M059J (cell line): ENCODE results near the gene KAZN. TPM values are rescaled to one million over a fixed set of nuclear protein-coding genes. Genes with fewer than 3 reads are reported as not detected.

Source experiments
- DNase-seq: peaks from one replicate; pipeline ENCODE4 v3.0.0-alpha.2; 2012; ENCODE audit warnings: low read depth
- total RNA-seq: library from RNA; depleted of rRNA; stranded (reverse); fragments of >200 nt; shearing (Covaris generic); gene quantifications from 2 replicates; pipeline ENCODE4 v1.2.3, GENCODE V29; 2014

Gene KAZN
- total RNA-seq, 1 experiment from 2014 or later = 6.4 TPM

DNA sequence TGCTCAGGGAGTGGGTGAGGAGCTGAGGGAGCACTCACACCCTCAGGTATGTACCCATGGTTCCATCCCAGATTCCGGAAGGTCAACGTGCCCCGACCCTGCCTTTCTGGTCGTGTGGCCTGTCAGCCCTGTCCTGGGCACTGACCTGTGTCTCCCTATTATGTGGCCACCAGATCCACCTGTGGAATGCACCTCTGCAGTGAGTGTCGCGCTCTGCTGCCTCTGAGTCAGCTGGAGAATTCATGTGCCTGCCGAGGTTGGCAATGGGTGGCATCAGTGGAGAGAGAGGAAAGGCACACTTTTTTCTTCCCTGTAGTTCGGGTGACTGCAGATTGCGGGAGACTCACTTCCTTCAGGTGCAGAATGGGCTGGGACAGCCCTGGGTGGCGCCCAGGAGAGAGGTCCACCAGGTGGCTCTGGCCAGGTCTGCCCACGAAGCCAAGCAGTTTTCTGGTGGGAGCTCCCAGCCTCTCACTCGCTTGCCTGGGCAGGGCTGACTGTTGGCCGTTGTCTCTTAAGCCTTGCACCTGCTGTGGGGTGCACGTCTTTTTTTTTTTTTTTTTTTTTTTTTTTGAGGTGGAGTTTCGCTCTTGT, 378.9 kb downstream of the KAZN start:
- peak; percentile 63 for DNase-seq

DNA sequence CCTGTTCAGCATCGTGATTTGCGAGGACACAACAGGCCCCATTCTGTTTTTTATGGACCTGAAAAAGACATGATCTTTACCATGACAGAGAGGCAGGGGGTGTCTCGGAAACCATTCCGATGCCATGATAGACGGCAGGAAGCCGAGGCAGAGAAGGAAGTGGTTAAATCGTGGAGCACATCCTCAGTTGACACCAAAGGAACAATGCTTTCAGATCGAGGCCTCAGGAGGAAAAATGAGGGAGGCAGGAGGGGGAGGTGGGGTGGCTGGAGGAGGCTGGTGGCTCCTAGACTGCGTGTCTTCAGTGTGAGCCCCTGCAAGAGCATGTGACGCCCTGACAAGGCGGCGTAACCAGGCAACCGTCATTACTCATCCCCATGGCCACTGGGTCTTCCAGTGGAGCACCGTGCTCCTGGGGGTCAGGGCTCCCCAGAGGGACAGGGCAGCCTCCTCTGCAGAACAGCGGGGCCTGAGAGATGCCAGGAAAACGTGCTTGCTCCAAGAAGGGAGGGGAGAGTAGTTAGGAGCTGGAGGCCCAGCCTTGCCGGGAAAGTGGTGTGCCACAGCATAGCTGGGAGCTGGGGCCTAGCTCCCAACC, 382.2 kb downstream of the KAZN start:
- peak; percentile 77 for DNase-seq

DNA sequence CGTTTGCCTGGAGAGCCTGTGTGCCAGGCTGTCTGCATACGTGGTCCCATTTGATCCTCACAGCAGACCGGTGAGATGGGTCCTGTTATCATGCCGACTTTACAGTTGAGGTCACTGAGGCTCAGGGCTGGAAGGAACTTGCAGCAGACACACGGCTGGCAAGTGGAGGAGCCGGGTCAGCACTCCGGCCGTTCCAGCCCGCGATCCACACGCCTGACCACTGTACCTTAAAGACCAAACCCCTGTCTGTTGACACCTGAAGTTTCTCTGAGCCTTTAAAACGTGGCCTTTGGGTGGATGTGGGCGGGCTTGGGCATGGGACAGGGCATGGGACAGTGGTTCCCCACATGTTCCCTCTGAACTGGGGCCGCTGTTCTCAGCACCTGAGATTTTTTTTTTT, 383.5 kb downstream of the KAZN start:
- no peak for DNase-seq

DNA sequence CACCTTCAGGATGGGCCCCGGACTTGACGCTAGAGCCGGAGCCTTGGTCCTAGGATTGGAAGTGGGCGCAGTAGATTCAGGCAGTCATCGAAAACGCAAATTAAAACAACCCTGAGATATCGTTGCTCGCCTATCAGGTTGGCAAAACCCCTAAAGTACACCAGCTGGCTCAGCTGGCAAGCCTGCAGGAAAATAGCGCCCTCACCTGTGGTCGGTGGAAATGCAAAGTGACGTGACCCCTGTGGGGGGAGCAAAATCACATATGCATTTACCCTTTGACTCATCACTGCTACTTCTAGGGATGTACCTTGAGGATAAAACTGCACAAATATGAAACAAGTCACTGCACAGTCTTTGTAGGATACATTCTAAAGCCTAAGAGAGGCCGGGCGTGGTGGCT, 384.8 kb downstream of the KAZN start:
- no peak for DNase-seq

DNA sequence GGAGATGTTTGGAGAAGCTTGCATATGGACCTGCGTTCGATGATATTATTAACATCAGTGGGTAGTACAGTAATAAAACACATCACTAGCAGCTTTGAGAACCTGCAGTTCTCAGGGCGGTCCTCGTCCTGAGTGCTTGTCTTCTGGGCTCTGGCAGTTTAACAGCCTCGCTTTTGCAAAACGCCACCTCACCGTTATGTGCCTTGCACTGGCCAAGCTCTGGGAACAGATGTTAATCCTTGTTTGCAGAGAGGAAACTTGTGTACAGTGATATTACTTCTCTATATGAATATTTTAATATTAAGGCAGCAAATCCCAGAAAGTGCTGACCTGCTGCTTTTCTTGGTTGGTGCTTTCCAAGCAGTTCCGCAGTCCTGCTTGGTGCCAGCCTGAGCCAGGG, 387.7 kb downstream of the KAZN start:
- DNase-seq = no peak

DNA sequence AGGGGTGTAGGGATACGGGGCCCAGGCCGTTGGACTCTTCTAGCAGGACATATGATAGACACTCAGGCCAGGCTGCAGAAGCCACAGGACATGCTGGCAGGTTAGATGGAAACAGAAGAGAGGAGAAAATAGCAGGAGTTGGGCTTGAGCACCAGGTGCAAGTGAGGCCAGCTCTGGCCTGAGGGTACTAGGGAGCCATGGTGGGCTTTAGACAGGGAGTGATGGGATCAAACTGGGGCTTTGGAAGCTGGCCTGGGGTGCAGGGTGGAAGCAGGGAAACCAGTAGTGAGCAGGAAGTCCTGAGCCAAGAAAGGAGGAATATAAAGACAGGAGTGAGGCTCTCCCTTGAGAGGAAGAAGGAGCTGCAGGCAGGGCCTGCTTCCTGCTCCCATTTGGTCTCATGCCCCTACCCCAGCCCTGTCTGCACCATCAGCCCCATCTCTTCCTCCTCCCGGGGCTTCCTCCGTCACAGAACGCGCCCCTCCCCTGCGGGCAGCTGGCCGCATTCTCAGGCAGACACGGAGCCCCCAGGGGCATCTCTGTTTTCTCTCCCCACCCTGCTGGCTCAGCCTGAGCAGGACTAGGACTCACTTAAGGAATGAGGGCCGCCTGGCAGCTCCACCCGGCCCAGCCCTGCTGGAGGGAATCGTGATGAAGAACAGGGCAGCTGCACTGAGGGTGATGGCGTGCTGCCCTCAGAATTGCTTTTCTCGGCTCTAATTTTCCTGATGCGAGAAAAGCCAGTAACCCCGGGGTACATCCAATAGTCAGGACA, 389.5 kb downstream of the KAZN start:
- DNase-seq = no peak

DNA sequence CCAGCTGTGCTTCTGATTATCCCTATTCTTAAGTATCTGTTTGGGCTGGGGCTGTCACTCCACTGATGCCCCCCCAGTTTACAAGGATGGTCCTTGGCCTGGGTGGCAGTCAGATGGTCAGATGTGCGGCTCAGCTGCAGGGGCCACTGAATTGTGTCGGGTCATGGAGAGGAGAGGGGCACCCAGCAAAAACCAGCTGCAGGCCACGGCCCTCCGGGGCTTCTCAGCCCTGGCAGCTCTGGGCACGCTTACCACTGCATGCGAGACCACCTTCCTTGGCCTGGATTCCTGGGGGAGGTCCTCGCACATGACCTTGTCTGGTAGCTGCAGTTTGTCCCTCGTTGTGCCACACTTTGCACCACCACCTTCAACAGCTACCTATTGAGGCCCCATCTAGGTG, 390.2 kb downstream of the KAZN start:
- no peak for DNase-seq

DNA sequence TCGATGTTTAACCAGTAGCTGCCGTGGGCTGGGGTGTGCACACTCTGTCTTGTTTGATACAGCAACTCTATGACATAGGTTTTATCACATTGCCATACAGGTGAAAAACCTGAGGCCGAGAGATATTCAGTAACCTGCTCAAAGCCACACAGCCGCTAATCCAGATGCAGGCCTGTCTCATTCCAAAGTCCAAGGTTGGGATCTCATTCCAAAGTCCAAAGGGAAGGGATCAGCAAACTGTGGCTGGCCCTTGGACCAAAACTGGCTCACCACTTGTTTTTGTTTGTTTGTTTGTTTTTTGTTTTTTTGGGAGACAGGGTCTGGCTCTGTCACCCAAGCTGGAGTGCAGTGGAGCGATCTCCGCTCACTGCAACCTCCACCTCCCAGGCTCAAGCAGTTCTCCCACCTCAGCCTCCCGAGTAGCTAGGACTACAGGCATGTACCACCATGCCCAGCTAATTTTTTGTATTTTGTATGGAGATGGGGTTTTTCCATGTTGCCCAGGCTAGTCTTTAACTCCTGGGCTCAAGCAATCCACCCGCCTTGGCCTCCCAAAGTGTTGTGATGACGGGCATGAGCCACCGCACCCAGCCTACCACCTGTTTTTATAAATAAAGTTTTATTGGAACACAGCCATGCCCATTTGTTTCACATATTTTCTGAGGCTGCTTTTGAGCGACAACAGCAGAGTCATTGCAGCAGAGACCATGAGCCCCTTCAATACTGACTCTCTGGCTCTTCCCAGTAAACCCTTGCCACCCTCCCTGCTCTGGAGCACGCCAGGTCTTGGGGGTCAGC, 391.6 kb downstream of the KAZN start:
- no peak for DNase-seq

DNA sequence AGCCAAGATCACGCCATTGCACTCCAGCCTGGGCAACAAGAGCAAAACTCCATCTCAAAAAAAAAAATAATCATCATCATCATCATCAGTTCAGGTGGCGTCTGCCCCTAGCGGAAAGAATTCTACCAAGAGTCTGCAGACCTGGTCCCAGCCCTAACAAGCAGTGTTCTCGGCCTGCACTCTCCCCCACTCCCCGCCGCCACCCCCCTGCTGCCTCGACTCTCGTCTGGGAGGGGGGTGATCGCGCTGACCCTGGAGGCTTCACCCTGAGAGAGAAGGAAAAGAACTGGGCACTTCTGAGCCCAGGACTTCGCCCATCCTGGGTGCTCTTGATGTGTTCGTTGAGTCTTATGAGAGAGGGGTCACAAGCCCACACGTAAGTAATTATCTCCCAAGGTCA, 394.9 kb downstream of the KAZN start:
- no peak for DNase-seq

DNA sequence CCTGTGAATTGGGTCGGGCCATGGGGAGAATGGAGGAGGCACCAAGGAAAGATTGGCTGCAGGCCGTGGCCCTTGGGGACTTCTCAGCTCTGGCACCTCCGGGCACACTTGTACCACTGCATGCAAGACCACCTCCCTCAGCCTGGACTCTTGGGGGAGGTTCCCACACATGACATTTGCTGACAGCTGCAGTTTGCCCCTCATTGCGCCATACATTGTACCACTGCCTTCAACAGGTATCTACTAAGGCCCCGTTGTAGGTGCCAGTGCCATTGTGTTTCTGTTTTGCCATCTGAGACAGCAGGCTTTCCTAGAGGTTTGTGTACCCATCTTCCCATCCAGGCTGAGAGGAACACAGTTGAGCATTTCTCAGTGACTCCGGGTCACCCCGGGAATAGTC, 395.7 kb downstream of the KAZN start:
- DNase-seq = no peak

DNA sequence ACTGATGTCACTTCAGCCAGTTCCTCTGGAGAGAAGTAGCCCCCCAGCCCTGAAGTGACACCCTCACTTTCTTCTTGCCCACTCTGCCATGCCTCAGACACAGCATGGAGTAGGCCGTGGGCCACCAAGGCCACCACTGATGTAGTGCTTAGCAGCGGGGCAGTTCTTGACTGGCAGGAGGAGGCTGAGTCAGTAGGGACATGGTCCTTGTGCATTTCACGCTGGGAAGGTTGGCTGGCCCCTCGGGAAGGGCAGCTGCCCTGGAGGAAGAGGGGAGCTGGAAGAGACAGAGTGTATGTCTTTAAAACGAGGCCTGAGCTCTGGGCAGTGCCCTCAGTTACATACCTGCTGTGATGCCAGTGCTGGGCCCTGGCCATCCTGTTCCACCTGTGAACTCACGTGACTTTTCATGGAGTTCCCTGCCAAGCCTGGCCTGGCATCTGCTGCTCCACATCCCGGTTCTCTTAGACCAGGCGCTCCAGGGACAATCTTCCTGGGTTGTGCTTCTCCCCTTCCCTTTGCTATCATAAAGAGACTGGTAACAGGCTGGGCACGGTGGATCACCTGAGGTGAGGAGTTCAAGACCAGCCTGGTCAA, 396.5 kb downstream of the KAZN start:
- DNase-seq = no peak

DNA sequence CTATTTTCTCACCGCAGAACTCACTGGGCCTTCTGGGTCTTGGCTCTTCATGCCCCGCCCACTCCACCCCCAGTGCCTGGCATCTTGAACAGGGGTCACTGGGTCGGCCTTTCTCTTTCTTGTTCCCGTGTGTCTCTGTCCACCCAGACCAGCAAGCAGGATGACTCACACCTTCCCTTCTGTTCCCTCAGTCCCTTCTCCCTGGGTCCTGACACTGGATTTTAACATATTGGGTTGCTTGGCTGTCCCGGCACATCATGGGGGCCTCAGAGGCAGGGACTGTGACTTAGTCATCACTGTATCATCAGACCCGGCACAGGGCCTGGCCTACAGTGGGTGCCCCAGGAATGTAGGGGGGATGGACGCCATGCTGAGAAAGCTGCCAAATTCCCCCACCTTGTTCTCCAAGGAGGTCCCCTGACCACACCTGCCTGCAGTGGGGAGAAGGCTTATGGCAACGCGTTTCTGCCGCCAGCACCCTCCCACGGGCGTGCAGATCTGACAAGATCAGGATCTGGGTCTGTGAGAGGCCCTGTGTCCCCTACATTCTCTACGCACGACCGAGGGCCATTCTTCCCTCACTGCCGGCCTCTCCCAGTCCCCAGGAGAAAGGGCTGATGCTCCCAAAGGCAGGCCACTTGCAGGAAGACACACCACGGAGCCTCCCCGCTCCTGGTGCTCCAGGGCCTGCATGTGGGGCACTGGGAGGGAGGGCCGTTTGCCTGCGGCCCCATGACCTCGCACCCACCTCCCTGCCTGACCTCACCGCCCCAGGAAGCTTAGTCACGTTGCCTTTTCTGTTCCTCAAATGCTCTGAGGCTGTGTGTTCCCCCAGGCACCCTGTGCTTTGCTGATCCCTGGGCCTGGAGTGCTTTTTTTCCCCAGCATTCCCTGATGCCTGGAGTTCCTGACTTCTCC, 397.9 kb downstream of the KAZN start:
- DNase-seq = peak; percentile 99

DNA sequence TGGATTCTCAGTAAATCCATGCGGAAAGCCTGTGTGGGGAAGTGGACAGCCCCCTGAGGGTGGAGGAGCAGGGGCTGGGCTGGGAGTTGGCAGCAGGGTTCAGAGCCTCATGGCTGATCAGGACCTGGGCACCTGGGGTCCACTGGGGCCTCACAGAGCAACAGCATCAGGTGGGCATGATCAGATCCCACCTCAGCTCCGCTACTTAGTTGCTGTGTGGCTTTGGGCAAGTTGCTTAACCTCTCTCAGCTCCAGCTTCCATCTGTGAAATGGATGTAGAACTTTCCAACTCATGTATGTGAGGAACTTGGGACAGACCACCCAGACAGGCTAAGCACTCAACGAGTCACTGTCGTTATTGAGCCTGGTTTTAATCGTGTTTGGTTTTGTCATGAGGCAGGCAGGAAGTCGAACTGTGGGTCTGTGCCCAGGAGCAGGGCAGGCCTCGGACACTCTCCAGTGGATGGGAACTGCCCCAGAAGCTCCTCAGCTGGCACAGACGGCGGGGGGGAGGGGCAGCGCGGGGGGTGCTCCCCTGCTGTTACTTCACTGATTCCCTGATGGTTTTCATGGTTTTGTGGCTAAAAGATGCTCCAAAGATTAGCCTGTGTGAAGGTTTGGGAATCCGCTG, 399.3 kb downstream of the KAZN start:
- peak; percentile 61 for DNase-seq

DNA sequence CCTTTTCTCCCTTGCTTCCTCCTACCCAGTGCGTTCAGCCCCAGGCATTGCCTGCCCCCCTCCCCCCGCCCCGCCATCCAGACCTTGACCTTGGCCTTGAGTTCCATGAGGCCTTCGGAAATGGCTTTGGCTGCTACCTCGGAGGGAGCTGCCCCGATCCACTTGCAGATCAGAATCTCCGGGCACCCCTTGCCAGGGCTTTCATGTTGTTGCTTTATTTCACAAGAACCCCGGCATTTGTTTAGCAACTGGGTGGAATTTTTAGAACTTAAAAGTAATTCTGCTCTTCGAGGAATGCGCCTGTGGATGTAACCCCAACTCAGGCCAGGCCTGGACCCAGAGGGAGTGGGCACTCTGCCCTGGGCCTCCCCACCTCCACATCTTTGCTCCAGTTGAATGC, 401.0 kb downstream of the KAZN start:
- no peak for DNase-seq

DNA sequence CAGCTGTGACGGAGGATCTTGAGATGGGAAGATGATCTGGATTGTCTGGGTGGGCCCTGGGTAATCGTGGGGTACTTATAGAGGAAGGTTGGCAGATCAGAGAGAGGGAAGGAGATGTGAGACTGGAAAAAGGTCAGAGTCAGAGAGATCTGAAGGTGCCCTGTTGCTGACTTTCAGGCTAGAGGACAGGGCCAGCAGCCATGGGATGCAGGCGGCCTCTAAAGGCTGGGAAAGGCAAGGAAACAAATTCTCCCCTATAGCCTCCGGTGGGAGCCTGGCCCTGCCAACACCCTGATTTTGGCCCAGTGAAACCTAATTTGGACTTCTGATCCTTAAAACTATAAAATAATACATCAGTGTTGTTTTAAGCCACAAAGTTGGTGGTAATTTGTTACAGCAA, 401.5 kb downstream of the KAZN start:
- no peak for DNase-seq

DNA sequence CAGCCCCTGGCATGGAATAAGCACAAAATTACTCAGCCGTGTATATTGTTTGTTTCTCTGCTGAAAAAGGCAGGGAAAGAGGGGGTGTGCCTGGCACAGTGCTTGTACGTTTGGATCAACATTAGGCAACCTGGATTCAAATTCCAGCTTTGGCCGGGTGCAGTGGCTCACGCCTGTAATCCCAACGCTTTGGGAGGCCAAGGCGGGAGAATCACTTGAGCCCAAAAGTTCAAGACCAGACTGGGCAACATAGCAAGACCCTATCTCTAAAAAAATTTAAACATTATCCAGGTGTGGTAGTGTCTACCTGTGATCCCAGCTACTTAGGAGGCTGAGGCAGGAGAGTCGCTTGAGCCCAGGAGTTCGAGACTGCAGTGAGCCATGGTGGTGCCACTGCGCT, 402.2 kb downstream of the KAZN start:
- no peak for DNase-seq

DNA sequence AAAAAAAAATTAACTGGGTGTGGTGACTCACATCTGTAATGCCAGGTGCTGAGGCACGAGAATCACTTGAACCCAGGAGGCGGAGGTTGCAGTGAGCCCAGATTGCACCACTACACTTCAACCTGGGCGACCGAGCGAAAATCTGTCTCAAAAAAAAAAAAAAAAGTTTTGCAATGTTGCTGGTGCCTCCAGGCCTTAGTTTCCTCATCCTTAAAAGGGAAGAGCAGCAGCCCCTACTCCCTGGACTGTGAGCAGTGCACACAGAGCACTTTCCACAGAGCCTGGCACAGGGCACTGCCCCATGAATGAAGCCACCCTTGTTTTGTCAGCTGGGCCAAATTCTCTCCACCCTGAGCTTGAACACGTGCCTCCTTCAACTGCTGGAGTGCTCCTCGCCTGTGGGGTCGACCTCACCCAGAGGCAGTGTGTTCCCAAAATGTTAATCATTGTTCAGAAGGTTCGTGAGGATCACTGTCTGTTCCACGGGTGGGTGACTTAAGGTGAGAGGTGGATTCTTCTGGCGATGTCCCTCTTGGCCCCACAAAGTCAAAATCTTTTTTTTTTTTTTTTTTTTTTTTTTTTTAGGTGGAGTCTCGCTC, 402.9 kb downstream of the KAZN start:
- DNase-seq = no peak

DNA sequence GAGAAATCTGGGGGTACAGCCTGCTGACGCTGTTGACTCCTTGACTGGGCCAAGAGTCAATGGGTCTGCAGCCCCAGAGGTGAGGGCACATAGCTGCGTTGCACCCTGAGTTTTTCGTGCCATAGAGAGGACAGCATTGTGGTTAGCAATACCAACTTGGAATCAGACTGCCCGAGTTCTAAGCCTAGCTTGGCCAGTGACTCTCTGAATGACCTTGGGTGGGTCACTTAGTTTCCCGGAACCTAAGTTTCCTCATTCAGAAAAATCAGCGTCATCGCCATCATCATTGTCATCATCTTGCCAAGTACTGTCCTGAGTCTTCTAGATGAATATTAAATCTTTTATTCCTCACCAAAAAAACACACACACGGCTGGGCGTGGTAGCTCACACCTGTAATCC, 403.8 kb downstream of the KAZN start:
- no peak for DNase-seq

DNA sequence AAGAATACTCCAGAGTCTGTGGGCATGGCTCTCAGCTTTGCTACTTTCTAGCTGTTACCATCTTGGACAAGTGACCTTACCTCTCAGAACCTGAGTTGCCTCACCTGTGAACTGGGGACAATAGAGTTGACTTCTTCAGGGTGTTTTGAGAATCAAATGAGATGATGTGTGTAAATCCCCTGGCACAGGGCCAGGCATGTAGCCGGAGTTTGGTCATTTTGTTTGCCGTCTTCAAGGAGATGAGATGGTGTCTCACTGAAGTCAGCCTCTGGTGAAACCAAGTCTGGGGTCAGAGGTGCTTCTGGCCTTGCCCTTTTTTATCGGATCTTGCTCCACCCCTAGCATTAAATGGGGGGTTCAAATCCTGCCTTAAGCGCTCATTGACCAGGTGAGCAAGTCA, 405.9 kb downstream of the KAZN start:
- DNase-seq = peak; percentile 38

DNA sequence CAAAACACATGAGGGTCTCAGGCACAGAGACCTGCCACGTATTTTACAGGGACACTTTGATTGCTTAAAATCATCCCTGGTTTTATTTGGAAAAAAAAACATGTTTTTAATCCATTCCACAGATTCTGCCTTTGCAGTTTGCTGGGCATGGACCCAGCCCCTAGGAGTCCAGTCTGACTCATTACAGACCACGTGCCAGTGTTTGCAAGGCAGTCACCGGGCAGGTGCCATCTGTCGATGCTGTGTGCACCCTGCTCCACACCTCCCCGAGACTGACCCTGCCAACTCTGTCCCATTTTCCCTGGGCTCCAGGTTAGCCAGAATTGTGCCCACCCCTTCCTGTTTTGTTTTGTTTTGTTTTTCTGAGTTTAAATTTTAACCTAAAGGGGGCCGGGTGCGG, 406.6 kb downstream of the KAZN start:
- peak; percentile 62 for DNase-seq
